NB4 (cell line): ENCODE results near the gene APP.

Source experiments
- CTCF ChIP-seq: IDR thresholded peaks from one replicate; pipeline ENCODE4 v1.5.1; 2012; ENCODE audit warnings: low read depth, low read length
- MAX ChIP-seq: IDR thresholded peaks from 2 replicates; pipeline ENCODE4 v1.6.1; 2011; ENCODE audit warnings: low read depth, low read length
- MYC ChIP-seq: IDR thresholded peaks from 2 replicates; pipeline ENCODE4 v1.6.1; 2011; ENCODE audit warnings: low read depth, low read length
- POLR2A ChIP-seq: IDR thresholded peaks from 2 replicates; pipeline ENCODE4 v1.6.1; 2011; ENCODE audit warnings: mild to moderate bottlenecking; ENCODE audit not compliant: insufficient read length; ENCODE audit errors: extremely low read depth

GRCh38 chr21:25904044-25904695, 266.4 kb downstream of the APP start:
- TF ChIP-seq MAX (no peak), CTCF (no peak), POLR2A (no peak), MYC (no peak)
